HCT116 (cell line): ENCODE results near the gene TAMM41. TPM values are rescaled to one million over a fixed set of nuclear protein-coding genes. Genes with fewer than 3 reads are reported as not detected.

Experiments used
- ATAC-seq: fragments of 200-7000 bp; cut with Tn5 transposase; 2 replicates; pipeline ENCODE4 v1.9.1; 2020; ENCODE audit warnings: mild to moderate bottlenecking, moderate library complexity
- BruUV-seq: library from RNA; stranded (reverse); fragments of 400-500 nt; replicated peaks from 2 replicates; lab custom pipeline; 2021; lab: Mats Ljungman, UMichigan
- CTCF ChIA-PET: fragments of 300-600 bp; sonication (Branson Sonifier 250); formaldehyde crosslinking; loops from one replicate; lab custom pipeline; 2021; ENCODE audit warnings: antibody characterized with exemption; lab: Charles Lee
- POLR2A ChIA-PET: fragments of 300-600, 350-600 bp; sonication (Branson Sonifier 250); formaldehyde crosslinking; loops from one replicate; lab custom pipeline; 2021; ENCODE audit warnings: antibody characterized with exemption; lab: Charles Lee
- RAD21 ChIA-PET, 2 experiments: fragments of 300-600 bp; sonication (Branson Sonifier 250); formaldehyde crosslinking; loops; one replicate each; lab custom pipeline; 2023; ENCODE audit warnings: low total read pairs in 2 of 2; ENCODE audit not compliant: uncharacterized antibody in 2 of 2, unreplicated experiment in 2 of 2, low non-redundant PET in 1 of 2; lab: Charles Lee
- DNase-seq: peaks from one replicate; pipeline ENCODE4 v3.0.0-alpha.2; 2010; ENCODE audit warnings: low read depth, low spot score
- H2AFZ ChIP-seq: fragments of 200-600 bp; shearing (Covaris generic), sonication (generic); 2 replicates; pipeline ENCODE4 v1.6.1; 2017; ENCODE audit warnings: low read depth, mixed run types, mixed read lengths, antibody characterized with exemption, low read length; ENCODE audit not compliant: poor library complexity, severe bottlenecking
- H3K27ac ChIP-seq: 2 replicates; pipeline ENCODE4 v1.5.1; 2012; ENCODE audit warnings: low read depth, low read length
- H3K27me3 ChIP-seq: fragments of 200-600 bp; sonication (generic); 2 replicates; pipeline ENCODE4 v1.6.1; 2016; ENCODE audit warnings: mixed run types, low read length, mixed read lengths; ENCODE audit not compliant: insufficient read depth
- H3K36me3 ChIP-seq, 2 experiments: fragments of 200-500 bp in 1 of 2; fragments of 200-600 bp in 1 of 2; sonication (Bioruptor generic) in 1 of 2; sonication (generic) in 1 of 2; 2 replicates each; pipeline versions ENCODE4 v1.5.1 to v1.6.1; 2014 to 2016; ENCODE audit warnings: low read length in 2 of 2, inconsistent platforms in 1 of 2, mixed read lengths in 1 of 2, mixed run types in 1 of 2; ENCODE audit not compliant: insufficient read depth in 2 of 2, control insufficient read depth in 1 of 2
- H3K4me1 ChIP-seq, 2 experiments: fragments of 200-600 bp in 1 of 2; sonication (generic) in 1 of 2; 2 replicates each; pipeline versions ENCODE4 v1.5.1 to v1.6.1; 2012 to 2017; ENCODE audit warnings: low read length in 2 of 2, inconsistent platforms in 1 of 2, mild to moderate bottlenecking in 1 of 2, mixed read lengths in 1 of 2, mixed run types in 1 of 2, moderate library complexity in 1 of 2; ENCODE audit not compliant: insufficient read depth in 2 of 2, control insufficient read depth in 1 of 2
- H3K4me2 ChIP-seq: fragments of 200-600 bp; sonication (generic); 2 replicates; pipeline ENCODE4 v1.6.1; 2017; ENCODE audit warnings: mixed run types, low read length, mixed read lengths
- H3K4me3 ChIP-seq, 2 experiments: fragments of 200-600 bp in 1 of 2; sonication (generic) in 1 of 2; replicated peaks in 1 of 2; 2 replicates each; pipeline ENCODE4 v1.5.1; 2011 to 2016; ENCODE audit warnings: low read length in 2 of 2, control low read depth in 1 of 2, low read depth in 1 of 2, mild to moderate bottlenecking in 1 of 2, mixed read lengths in 1 of 2, mixed run types in 1 of 2
- H3K79me2 ChIP-seq: fragments of 200-600 bp; sonication (generic); 2 replicates; pipeline ENCODE4 v1.6.1; 2017; ENCODE audit warnings: mild to moderate bottlenecking, mixed run types, low read length, moderate library complexity, mixed read lengths; ENCODE audit not compliant: insufficient read depth
- H3K9ac ChIP-seq: fragments of 200-600 bp; sonication (generic); 2 replicates; pipeline ENCODE4 v1.6.1; 2016; ENCODE audit warnings: low read length, mixed read lengths
- H3K9me2 ChIP-seq: fragments of 200-600 bp; sonication (generic), shearing (Covaris generic); 2 replicates; pipeline ENCODE4 v1.6.1; 2017; ENCODE audit warnings: mixed run types, mild to moderate bottlenecking, moderate library complexity; ENCODE audit not compliant: insufficient read depth
- H3K9me3 ChIP-seq, 2 experiments: fragments of 200-500 bp in 1 of 2; fragments of 200-600 bp in 1 of 2; sonication (Bioruptor generic) in 1 of 2; sonication (generic) in 1 of 2; 2 replicates each; pipeline ENCODE4 v1.6.1; 2014 to 2017; ENCODE audit warnings: low read length in 2 of 2, mixed read lengths in 2 of 2, inconsistent platforms in 1 of 2, low read depth in 1 of 2, mild to moderate bottlenecking in 1 of 2, mixed run types in 1 of 2, moderate library complexity in 1 of 2; ENCODE audit not compliant: control insufficient read depth in 1 of 2, insufficient read depth in 1 of 2
- H4K20me1 ChIP-seq: fragments of 200-600 bp; sonication (generic), shearing (Covaris generic); 2 replicates; pipeline ENCODE4 v1.6.1; 2017; ENCODE audit warnings: mixed run types, mild to moderate bottlenecking, moderate library complexity; ENCODE audit not compliant: insufficient read depth
- ATF3 ChIP-seq: IDR thresholded peaks from 2 replicates; pipeline ENCODE4 v1.6.1; 2012
- CBX3 ChIP-seq: IDR thresholded peaks from 2 replicates; pipeline ENCODE4 v1.6.1; 2012; ENCODE audit warnings: low read depth
- CTCF ChIP-seq, 3 experiments: fragments of 200-600 bp in 1 of 3; sonication (generic) in 1 of 3; IDR thresholded peaks in 2 of 3; conservative IDR thresholded peaks in 1 of 3; 2 replicates each; pipeline ENCODE4 v1.5.1; 2012 to 2017; ENCODE audit warnings: low read depth in 2 of 3, low read length in 2 of 3, antibody characterized with exemption in 1 of 3, borderline replicate concordance in 1 of 3, control low read depth in 1 of 3, mild to moderate bottlenecking in 1 of 3, mixed read lengths in 1 of 3, mixed run types in 1 of 3, moderate library complexity in 1 of 3; ENCODE audit not compliant: insufficient read depth in 1 of 3
- EGR1 ChIP-seq: IDR thresholded peaks from 2 replicates; pipeline ENCODE4 v1.6.1; 2012; ENCODE audit warnings: low read depth
- ELF1 ChIP-seq: IDR thresholded peaks from 2 replicates; pipeline ENCODE4 v1.6.1; 2012; ENCODE audit warnings: low read depth, borderline replicate concordance
- MAX ChIP-seq: IDR thresholded peaks from 2 replicates; pipeline ENCODE4 v1.6.1; 2012
- POLR2AphosphoS5 ChIP-seq: IDR thresholded peaks from 2 replicates; pipeline ENCODE4 v1.6.1; 2011; ENCODE audit warnings: mild to moderate bottlenecking, low read depth, low read length, moderate library complexity
- REST ChIP-seq: IDR thresholded peaks from 2 replicates; pipeline ENCODE4 v1.6.1; 2012; ENCODE audit warnings: low read depth
- SRF ChIP-seq: IDR thresholded peaks from 2 replicates; pipeline ENCODE4 v1.6.1; 2012; ENCODE audit warnings: low read depth
- TCF7L2 ChIP-seq: IDR thresholded peaks from 2 replicates; pipeline ENCODE4 v1.7.0; 2011; ENCODE audit warnings: borderline replicate concordance, inconsistent platforms; ENCODE audit not compliant: insufficient read depth, insufficient read length; ENCODE audit errors: extremely low read depth
- YY1 ChIP-seq: IDR thresholded peaks from 2 replicates; pipeline ENCODE4 v1.6.1; 2011; ENCODE audit warnings: low read length, low read depth, moderate library complexity, mild to moderate bottlenecking; ENCODE audit not compliant: insufficient replicate concordance; ENCODE audit errors: extremely low read depth
- ZFX ChIP-seq: fragments of 450-650 bp; IDR thresholded peaks from 2 replicates; pipeline ENCODE4 v1.6.1; 2017
- intact Hi-C: fragments of 100-400 bp; cut with micrococcal nuclease; formaldehyde crosslinking; loops from 2 replicates; pipeline ENCODE4 v1.10.0; 2022
- total RNA-seq: library from RNA; stranded (reverse); gene quantifications from one replicate; pipeline ENCODE4 v1.2.1, GENCODE V29; 2021; ENCODE audit not compliant: unreplicated experiment

Gene TAMM41
- total RNA-seq, 1 experiment from 2014 or later = 17.9 TPM

- no peak for ATAC-seq
- ChIA-PET CTCF (interaction anchor here (1.0 kb wide), 1 partner anchor 21 kb away, joined by 3 read pairs; no protein-coding TSS in a partner anchor), POLR2A (no interaction called here)
These were observed 51.8 kb downstream of the TAMM41 start for GRCh38 chr3:11794927-11795326.

More at GRCh38 chr3:11794927-11795326, 51.8 kb downstream of the TAMM41 start:
- Histone ChIP-seq H3K9me3 (no peaks in the 10 kb centered on the region), H3K27me3 (no peaks in the 10 kb centered on the region), H2AFZ (no peak overlapping the region), H3K9ac (no peak overlapping the region), H3K27ac (no peak overlapping the region), H4K20me1 (no peaks in the 10 kb centered on the region), H3K4me2 (no peak overlapping the region), H3K9me2 (no peaks in the 10 kb centered on the region), H3K4me3 (no peak overlapping the region), H3K79me2 (no peaks in the 10 kb centered on the region), H3K4me1 (no peaks in the 10 kb centered on the region), H3K36me3 (peaks cover 2 to 14% of the 10 kb centered on the region in 2 experiments; a peak in 1 of 4 replicates)
- BruUV-seq = no TSS peak
- intact Hi-C loops = no loop called here
- TF ChIP-seq ATF3 (no peak), REST (no peak), POLR2AphosphoS5 (no peak), ELF1 (no peak), MAX (no peak), ZFX (no peak), CBX3 (no peak), YY1 (no peak), SRF (no peak), EGR1 (no peak), TCF7L2 (no peak), CTCF (IDR thresholded peaks at IDR 0.05 in 2 of 3, conservative IDR thresholded peaks at IDR 0.05 in 1 of 3; ENCODE audit: borderline replicate concordance in 1 of 3, insufficient read depth in 1 of 3, low read depth in 2 of 3, low read length in 2 of 3) (no peak)
- DNase-seq = no peak
- RAD21 ChIA-PET = no interaction called here
